ENCODE data around the gene QRFP. TPM values are rescaled to one million over a fixed set of nuclear protein-coding genes. Genes with fewer than 3 reads are reported as not detected.

The QRFP gene
- total RNA-seq, 2 donors from 2014 or later = not detected

DNA sequence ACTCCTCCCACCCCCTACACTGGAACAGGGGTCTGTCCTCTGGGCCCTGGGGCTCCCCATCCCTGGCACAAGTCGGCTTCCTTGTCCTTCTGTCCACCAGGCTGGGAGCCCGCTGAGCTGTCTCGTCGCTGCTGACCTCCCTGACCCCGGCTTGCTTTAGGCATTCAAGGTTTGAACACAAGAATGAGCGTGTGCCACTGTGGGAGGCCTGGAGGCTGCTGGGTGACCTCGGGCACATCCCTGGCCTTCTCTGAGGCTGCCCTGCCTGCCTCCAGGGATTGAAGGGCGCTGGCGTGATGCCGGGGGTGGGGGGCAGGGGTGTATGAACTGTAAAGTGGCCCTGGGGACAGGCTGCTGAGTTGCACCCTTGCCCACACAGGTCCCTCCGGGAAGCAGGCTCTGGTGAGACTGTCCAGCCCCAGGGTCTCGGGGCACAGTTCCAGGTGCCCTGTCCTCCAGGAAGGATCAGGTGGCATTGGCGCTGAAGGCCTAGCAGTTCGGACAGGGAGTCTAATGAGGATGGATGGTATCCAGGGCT lies 24.2 kb upstream of the QRFP start:
- peaks cover 0 to 6% of the 10 kb centered on the region in 2 donors for H3K4me1 ChIP-seq (ENCODE audit: control insufficient read depth in 1 of 2, low read depth in 2 of 2)
- no peaks in the 10 kb centered on the region for H3K36me3 ChIP-seq
- ATAC-seq (ENCODE audit: insufficient number of reproducible peaks, low FRiP score, low read depth) = no peak
- DNase-seq (ENCODE audit: low spot score) = no peak
- no peak overlapping the region for H3K4me3 ChIP-seq
- H3K27me3 ChIP-seq (replicated peaks; ENCODE audit: insufficient read depth) = no peaks in the 10 kb centered on the region
- H3K9me3 ChIP-seq = no peaks in the 10 kb centered on the region
- H3K27ac ChIP-seq = no peak overlapping the region
- TF ChIP-seq, protein P1, sequence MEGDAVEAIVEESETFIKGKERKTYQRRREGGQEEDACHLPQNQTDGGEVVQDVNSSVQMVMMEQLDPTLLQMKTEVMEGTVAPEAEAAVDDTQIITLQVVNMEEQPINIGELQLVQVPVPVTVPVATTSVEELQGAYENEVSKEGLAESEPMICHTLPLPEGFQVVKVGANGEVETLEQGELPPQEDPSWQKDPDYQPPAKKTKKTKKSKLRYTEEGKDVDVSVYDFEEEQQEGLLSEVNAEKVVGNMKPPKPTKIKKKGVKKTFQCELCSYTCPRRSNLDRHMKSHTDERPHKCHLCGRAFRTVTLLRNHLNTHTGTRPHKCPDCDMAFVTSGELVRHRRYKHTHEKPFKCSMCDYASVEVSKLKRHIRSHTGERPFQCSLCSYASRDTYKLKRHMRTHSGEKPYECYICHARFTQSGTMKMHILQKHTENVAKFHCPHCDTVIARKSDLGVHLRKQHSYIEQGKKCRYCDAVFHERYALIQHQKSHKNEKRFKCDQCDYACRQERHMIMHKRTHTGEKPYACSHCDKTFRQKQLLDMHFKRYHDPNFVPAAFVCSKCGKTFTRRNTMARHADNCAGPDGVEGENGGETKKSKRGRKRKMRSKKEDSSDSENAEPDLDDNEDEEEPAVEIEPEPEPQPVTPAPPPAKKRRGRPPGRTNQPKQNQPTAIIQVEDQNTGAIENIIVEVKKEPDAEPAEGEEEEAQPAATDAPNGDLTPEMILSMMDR (IDR thresholded peaks at IDR 0.05) = no peak

DNA sequence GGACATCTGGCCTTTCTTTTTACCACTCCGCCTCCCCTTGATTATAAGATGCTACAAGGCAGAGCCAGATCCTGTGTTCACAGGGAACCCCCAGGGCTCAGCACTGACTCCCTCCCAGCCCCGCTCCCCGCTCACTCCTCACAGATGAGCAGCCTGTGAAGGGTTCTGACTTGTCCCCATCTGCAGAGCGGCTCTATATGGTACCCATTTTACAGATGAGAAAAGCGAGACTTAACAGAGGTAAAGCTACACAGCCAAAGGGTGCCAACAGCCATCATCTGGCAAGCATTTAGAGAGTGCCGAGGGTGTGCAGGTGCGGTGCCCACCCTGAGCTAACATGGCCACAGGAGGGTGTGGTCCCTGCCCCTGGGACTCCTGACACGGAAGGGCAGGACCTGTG lies 23.6 kb upstream of the QRFP start:
- Histone ChIP-seq H3K4me1 (ENCODE audit: control insufficient read depth in 1 of 2, low read depth in 2 of 2) (peaks cover 0 to 6% of the 10 kb centered on the region in 2 donors), H3K36me3 (no peaks in the 10 kb centered on the region), H3K27ac (no peak overlapping the region), H3K9me3 (no peaks in the 10 kb centered on the region), H3K4me3 (no peak overlapping the region), H3K27me3 (replicated peaks; ENCODE audit: insufficient read depth) (no peaks in the 10 kb centered on the region)
- TF ChIP-seq, protein P1 (IDR thresholded peaks at IDR 0.05) = no peak
- DNase-seq (ENCODE audit: low spot score) (no peak), ATAC-seq (ENCODE audit: insufficient number of reproducible peaks, low FRiP score, low read depth) (no peak)

DNA sequence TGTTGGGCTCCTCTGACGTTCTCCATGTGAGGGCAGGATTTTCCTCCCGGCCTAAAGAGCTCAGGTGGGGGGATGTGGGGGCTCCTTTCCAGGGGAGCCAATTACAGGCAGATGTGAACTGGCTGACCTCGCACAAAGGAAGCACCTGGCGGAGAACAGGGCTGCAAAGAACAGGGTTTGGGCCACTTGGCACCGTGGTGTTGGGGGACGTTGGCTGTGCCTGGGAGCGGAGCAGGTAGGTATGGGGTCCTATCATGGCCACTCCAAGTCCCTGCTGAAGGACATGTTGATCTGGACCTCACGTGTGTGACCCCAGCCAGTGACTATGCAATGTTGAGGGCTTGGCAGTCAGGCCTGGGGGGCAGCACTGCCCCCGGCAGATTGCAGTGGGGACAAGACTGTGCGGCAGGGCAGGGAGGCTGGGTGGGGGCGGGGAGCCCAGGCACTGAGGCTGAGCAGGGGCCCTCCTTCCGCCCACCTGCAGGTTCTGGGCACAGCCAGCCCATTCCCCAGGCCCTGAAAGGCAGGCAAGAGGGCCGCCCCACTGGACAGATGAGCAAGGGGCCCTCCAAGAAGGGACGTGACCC lies 23.0 kb upstream of the QRFP start:
- Histone ChIP-seq H3K27ac (no peak overlapping the region), H3K36me3 (no peaks in the 10 kb centered on the region), H3K4me3 (no peak overlapping the region), H3K27me3 (replicated peaks; ENCODE audit: insufficient read depth) (no peaks in the 10 kb centered on the region), H3K9me3 (no peaks in the 10 kb centered on the region), H3K4me1 (ENCODE audit: control insufficient read depth in 1 of 2, low read depth in 2 of 2) (peaks cover 0 to 6% of the 10 kb centered on the region in 2 donors)
- TF ChIP-seq, protein P1 (IDR thresholded peaks at IDR 0.05) = no peak
- ATAC-seq (ENCODE audit: insufficient number of reproducible peaks, low FRiP score, low read depth) = no peak
- DNase-seq (ENCODE audit: low spot score) = no peak

DNA sequence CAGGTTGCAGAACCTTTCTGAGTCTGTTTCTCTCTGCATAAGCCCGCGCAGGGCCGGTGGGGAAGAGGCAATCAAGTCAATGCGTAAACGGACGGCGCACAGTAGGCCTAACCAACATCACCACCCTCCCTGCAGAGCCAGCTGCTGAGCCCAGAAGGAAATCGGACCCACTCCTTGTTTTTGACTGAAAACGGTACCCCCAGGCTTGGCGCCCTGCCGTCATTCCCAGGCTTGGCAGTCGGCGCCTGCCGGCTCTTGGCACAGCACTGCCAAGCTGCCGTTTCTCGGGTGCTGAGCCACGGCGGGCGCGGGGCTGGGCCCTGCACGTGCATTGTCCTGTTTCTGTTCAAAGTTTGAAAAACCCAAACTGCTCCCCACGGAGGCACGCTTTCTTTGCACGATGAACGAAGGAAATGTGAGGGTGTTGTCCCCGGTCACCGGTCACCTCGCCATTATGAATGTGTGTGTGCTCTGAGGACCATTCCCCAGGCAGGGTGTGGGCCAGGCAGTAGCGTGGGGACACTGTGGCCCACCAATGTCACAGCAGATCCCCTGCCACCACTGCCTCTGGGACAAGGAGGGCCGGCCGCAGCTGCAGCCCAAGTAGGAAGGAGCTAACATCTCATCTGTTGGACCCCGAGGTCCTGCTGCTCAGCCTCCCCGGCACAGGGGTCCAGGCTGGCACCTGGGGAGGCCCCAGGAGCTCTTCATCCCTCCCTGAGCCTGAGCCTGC lies 22.4 kb upstream of the QRFP start:
- H3K4me3 ChIP-seq = no peak overlapping the region
- no peaks in the 10 kb centered on the region for H3K36me3 ChIP-seq
- TF ChIP-seq, protein P1 (IDR thresholded peaks at IDR 0.05) = no peak
- ATAC-seq (ENCODE audit: insufficient number of reproducible peaks, low FRiP score, low read depth) (no peak), DNase-seq (ENCODE audit: low spot score) (no peak)
- no peaks in the 10 kb centered on the region for H3K9me3 ChIP-seq
- H3K4me1 ChIP-seq (ENCODE audit: control insufficient read depth in 1 of 2, low read depth in 2 of 2) = peaks cover 0 to 6% of the 10 kb centered on the region in 2 donors
- no peaks in the 10 kb centered on the region for H3K27me3 ChIP-seq (replicated peaks; ENCODE audit: insufficient read depth)
- no peak overlapping the region for H3K27ac ChIP-seq

DNA sequence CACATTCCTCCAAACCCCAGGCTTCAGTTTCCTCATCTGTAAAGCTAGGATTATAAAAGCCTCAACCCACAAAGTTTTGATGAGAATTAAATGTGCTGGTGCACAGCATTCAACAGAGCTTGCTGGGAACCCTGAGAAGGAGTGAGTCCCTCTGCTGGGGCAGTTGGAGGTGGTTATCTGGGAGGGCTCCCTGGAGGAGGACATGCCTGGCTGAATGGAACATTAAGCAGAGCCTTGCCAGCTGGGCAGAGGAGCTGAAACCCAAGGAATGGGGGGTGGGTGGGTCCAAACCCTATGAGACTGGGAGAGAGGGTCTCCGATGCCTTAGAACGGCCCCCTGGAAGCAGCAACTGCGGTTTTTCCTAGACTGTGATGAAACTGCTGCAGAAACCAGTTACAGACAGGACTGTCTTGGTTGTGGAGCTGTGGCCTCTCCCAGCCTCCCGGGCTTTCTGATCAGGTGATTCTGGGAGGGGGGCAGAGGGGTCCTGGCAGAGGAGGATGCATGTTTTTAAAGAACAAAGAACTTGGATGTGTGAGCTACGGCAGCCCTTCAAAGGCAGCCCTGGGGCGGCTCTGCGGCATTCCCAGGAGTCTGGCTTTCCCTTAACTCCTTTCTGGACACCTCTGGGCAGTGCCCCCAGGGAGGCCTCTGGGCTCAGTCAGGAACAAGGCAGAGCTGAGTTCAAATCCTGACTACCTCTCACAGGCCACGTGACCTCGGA lies 21.7 kb upstream of the QRFP start:
- DNase-seq (ENCODE audit: low spot score) (no peak), ATAC-seq (ENCODE audit: insufficient number of reproducible peaks, low FRiP score, low read depth) (no peak)
- TF ChIP-seq, protein P1 (IDR thresholded peaks at IDR 0.05) = no peak
- H3K4me3 ChIP-seq = no peak overlapping the region
- no peak overlapping the region for H3K27ac ChIP-seq
- H3K36me3 ChIP-seq = no peaks in the 10 kb centered on the region
- no peaks in the 10 kb centered on the region for H3K27me3 ChIP-seq (replicated peaks; ENCODE audit: insufficient read depth)
- peaks cover 0 to 6% of the 10 kb centered on the region in 2 donors for H3K4me1 ChIP-seq (ENCODE audit: control insufficient read depth in 1 of 2, low read depth in 2 of 2)
- no peaks in the 10 kb centered on the region for H3K9me3 ChIP-seq
